GM21381 (cell line): ENCODE measurements around the gene CDKN1A.

Experiments
- ATAC-seq: cut with Tn5 transposase; IDR thresholded peaks from one replicate; pipeline ENCODE4 v1.9.1; 2021; ENCODE audit warnings: mild to moderate bottlenecking, moderate library complexity; ENCODE audit not compliant: unreplicated experiment

Gene CDKN1A

DNA sequence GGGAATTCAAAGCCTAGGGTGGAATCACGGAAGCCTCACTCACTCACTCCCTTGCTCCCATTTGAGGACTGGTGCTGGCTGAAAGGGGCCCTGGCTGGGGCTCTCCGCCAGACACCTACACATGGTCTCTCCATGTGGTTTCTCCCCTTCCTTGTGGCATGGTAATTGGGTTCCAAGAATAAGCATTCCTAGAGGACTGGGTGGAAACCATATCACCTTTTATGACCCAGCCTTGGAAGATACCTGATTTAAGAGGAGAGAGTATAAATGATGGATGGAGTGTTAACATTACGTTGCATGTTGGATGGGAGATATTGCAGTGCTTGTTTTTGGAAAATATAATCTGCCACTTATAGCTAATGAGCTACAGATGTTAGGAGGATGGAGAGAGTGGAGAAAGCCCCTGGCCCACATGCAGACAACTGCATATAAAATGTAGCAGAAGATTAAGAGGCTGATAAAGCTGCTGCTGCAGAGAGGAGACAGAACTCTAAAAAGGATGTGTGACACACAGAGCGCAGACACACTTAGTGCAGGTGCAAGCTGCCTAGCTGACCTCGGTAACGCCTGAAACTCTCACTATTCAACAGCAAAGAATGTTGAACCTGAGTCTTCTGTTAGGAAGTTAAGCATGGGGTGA lies 23.3 kb upstream of the CDKN1A start:
- ATAC-seq: no peak

DNA sequence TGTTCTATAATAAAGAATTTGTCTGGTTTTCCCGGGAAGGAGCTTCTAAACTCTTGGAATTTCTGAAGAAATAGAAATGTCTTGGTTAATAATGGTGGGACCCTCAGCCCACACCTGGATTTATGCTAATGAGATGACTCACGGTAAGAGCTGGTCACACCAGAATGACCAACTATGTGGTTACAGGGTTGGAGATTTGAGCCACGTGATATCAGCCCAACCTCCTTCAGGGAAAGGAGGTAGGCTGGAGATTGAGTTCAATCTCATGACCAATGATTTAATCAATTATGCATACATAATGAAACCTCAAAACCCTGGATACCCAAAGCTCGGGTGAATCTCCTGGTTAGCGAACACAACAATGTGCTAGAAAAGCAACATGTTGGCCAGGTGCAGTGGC lies 22.1 kb upstream of the CDKN1A start:
- no peak for ATAC-seq

DNA sequence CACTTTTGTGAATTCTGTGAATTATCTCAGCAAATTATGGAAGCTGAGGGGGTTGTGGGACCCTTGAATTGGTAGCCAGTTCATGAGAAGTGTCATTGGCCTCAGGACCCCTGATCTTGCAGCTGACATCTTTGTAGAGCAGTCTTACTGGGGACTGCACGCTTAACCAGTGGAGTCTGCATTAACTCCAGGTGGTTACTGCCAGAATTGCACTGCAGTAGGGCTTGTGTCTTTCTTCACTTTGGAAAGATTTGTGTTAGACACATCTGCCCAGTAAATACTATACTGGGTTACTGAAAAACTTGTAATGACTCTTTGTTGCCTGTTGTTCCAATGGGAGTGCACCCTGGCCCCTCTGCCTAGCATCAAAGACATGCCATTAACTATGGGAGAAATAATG lies 21.2 kb upstream of the CDKN1A start:
- ATAC-seq: no peak

DNA sequence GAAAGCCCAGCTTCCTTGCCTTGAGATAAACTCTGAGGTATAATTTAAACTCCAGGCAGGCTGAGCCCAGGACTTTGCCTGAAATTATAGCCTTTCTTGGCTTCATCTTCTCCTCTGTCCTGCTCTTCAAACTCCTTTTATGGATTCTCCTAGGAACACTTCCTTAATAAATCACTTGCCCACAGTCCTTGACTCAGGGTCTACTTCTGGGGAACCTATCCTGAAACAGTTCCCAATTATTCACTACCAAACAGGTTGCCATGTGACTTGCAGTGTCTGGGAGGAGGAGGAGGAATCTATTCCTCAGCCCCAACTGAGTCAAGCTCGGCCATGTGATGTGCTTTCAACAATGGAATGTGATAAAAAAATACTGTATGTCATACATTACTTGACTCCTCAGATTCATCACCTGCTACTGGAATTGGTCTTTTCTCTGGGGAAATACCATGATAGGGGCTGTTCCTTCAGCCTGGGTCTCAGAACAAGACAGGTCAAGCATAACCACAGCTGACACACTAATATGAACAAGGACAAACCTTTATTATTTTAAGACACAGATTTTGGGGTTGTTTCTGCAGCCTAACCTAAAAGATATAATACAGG lies 20.5 kb upstream of the CDKN1A start:
- ATAC-seq: no peak

DNA sequence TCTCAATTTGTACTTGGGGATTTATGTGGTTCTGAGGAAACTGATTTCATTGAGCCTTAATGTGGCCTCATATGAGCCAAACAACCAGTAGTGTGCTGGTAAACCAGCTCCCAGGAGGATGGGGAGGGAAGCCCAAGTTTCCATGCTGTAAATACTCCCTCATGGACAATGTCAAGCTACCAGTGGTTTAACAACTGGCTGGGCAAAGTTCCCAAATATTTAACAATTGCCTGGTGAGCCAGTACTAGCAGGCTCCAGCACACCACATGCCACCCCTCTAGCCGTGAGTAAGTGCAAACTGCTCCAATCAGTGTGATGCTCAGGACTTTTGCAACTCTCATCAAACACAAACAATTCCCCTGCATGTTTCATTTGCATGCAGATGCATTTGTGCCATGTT lies 19.2 kb upstream of the CDKN1A start:
- ATAC-seq: no peak

DNA sequence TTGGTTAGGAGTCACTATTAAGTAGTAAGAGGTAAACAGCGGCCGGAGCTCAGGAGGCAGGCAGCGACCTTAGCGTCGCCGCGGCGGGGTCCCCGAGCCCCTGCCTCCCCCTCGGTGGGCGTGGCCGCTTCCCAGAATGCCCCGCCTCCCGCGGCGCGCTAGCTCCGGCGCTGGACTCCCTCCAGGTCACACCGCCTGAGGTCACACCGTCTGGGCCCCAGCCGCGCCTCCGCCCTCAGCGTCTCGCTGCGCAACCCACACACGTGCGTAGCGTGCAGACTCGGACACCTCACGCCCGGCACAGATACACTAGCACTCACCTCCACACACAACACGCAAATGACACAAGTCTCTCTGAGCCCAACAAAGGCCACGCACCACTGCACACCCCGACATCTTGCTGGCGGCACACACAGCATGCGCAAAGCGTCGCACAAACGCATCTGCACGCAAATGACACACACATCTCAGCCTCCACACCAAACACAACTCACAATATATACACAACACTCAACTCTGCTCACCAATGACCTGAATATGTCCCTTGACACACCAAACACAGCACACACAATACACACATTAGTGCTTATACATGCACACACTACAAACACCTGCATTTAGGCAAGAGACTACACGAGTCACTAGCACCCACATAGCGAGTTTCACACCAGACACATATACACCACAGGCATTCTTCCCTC lies 17.6 kb upstream of the CDKN1A start:
- ATAC-seq: no peak

DNA sequence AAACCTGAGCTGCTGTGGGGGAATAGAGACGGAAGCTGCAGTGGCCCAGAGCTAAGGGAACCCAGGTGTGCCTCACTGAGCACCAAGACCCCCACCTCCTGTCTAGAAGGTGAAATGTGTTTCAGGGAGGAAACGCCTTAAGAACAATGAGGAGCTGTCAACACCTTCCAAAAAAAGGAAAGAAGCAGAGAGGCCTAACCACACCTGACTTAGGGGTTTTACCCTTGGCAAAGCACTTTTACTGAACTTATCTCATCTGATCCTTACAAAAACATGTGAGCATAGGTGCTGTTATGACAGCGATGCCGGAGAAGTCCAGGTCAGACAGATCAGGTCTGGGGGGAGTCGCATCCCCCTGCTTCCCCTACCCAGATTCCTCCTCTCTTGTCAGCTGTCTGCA lies 16.1 kb upstream of the CDKN1A start:
- no peak for ATAC-seq

DNA sequence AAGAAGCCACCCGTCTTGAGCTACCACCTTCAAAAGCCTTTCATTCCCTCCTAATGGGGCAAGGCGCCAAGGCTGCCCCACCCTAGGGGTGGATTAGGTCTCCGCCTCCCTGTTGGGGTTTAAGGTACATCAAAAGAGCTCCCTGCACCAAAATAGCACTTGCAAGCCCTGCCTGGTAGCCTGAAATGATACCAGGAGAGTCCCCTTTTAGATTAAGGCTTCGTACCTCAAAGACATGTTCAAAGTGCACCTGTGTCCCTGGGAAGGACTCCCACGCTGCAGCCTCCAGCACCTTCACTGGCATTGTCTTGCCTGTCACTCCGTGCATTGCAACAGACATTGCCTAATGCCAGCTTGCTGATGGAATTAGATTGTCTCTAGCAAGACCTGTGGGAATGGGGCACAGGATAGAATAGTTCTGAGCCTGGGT lies 15.7 kb upstream of the CDKN1A start:
- no peak for ATAC-seq

DNA sequence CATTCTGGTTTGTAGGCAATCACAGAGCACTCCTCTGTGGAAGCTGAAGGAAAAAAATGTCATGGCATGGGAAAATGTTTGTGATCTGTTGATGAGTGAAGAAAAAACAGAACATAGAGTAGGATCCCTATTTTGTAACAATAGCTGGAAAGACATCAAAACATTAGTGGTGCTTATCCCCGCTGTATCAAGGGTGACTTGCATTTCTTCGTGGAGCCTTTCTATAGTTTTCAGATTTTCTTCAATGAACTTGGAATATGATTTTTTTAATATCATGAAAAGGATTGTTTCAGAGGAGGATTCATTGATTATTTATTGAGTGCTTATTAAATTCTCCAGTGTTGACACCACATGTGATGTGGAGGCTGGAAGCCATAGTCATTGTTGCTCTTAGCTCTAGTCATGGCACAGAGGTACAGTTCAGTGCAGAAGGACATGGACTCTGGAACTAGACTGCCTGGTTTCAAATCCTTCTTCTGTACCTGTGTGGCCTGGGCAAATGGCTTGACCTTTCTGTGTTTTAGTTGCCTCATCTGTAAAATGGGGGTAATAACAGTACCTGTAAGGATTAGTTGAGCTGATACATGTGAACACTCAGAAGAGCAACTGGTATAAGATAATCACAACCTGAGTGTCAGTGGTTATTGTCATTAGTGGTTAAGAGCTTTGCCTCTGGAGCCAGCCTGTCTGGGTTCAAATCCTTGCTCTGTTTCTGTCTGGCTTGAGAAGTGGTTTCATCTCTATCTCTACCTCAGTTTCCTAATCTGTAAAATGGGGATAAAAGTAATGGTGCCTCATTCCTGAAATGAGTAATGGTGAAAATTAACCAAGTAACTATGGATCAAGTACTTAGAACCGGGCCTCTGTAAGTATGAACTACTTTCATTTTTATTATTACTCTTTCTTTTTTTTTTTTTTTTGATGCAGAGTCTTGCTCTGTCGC lies 14.7 kb upstream of the CDKN1A start:
- ATAC-seq: no peak

DNA sequence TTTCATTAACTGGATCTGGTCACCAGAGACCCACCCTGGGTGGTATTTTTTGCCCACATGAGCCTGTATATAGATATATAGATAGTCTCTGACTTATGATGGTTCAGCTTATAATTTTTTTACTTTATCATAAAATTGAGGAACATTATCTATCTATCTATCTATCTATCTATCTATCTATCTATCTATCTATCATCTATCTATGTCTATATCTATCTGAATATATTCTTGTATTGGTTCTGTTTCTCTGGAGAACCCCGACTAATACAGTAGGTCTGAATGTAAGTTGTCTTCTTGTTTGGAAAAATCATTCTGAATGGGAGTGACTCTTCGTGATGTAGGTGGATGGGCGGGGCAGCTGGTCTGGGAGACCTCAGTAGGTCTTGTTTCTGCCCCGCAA lies 13.3 kb upstream of the CDKN1A start:
- no peak for ATAC-seq

DNA sequence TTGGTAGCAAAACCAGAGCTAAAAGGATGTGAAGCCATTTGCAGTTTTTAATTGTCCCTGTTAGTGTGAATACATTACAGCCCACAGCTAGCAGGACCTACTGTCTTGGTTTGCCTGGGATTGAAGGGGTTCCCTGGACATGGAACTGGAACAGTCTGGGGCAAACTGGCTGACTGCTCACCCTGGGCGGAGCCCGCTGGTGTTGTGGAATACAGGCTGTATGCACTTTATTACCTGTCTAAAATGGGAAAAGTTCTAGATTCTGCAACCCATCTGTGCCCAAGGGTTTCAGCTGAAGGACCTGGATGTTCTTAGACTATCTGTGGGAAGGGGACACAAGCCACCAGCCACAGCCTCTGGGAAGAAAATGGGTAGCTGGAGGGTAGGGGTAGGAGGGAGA lies 12.2 kb upstream of the CDKN1A start:
- no peak for ATAC-seq

DNA sequence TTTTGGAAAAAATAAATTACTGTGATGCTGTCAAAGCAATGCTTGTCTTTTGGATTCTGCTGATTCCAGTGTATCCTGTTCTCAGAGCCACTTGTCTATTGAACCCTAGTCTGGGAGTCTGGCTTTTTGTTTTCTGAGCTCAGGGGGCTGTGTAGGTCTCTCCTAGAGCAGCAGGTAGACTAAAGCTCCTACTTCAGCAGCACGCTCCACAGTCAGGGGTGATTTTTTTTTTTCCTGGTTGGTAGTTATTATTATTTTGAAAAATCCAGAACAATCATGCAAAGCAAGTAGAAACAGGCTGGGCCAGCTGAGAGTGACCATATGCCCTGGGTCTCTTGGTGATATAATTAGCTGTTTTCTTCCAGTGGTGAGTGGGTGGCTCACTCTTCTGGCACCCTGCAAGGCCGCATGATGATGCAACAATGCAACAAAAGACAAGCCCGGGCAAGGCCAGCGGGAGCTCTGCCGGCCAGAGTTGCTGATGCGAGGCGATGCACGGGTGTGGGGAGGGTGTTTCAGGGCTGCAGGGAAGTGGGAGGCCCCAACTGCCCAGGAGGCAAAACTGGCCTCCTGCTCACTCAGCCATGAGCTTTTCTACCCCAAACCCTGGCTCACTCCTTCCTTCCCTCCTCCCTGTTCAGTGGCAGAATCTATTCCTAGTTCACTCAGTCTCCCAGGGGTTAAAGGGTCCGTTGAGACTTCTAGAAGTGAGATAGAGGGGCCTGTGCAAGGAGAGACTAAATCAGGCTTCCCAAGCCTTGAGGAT lies 11.5 kb upstream of the CDKN1A start:
- peak; percentile 78 for ATAC-seq

DNA sequence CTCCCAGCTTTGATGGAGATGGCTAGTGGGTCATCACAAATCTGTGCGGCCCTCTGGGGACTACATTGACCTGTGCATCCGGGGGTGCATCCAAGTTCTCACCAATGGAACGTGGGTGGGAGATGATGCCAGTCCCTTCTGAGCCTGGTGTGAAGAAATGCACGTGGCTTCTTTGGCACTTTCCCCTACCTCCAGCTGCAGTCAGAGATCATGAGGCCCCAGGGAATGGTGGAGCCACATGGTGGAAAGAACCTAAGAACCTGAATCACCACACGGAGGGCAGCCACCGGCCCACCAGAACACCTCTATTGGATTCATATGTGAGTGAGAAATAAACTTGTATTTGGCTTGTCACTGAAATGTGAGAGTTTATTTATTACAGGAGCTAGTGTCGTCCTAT lies 9.9 kb upstream of the CDKN1A start:
- ATAC-seq: no peak

DNA sequence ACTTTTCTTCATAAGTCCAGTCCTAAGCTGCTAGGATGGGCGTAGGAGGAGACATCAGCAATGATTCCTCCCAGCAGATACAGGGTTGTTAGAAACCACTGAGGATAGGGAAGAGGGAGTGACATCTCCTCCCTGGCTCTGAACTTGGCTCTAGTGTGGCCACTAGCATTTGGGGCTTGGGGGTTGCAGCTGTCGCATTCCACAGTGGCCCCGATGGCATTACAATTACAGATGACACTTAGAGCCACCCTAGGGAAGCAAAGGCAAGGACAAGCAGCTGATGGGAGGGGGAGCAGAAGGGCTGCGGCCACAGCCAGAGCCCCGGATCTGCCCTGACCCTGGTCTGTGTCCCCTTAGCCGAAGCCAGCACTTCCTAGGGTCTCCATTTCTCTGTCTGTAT lies 9.5 kb upstream of the CDKN1A start:
- ATAC-seq: no peak

DNA sequence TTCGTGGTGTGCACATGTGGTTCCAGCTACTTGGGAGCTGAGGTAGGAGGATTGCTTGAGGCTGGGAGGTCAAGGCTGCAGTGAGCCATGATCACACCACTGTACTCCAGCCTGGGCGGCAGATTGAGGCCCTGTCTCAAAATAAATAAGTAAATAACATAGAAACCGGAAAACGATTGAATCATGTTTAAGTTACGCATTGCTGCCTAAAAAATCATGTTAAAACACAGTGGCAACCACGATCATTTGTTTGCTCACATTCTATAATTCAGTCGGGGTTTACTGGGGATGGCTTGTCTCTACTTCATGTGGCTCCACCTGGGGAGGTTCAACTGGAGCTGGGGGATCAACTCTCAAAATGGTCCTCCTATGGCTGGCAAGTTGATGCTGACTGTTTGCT lies 8.2 kb upstream of the CDKN1A start:
- no peak for ATAC-seq

DNA sequence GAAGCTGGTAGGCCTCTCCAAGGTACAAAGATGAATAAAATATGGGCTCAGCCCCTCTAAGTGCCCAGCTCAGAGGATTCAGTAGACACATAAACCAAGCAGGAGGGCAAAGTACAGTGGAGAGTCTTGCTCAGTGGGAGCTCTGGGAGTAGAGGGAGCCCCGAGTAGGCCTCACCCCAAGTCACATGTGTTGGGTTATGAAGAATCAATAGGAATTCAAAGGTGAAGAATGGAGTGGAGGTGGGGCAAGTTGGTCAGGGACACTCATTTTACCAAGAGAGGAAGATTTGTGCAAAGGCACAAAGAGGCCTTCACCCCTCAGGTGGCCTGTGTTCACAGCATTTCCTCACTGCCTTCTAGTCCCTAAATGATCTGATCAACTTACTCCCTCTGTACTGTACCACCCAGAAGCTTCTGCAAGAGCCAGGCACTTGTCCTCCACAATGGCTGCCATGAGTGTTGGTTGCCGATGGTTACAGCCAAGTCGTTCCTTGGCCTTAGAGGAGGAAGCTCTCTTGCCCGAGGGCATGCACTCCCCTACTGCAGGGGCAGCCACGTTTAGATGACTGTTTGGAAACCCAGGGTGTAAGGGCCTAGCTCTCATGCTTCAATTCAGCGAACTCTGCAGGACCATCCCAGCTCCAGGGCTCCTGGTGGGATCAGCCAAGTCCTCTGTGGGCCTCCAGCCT lies 6.7 kb upstream of the CDKN1A start:
- ATAC-seq: no peak

DNA sequence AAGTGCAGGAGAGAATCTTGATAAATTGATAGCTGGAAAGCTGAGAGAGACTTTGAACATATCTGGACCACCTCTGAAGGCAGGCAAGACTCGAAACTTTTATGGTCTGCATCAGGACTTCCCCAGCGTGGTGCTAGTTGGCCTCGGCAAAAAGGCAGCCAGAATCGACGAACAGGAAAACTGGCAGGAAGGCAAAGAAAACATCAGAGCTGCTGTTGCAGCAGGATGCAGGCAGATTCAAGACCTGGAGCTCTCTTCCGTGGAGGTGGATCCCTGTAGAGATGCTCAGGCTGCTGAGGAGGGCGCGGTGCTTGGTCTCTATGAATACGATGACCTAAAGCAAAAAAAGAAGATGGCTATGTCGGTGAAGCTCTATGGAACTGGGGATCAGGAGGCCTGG lies 4.6 kb upstream of the CDKN1A start:
- ATAC-seq: no peak

DNA sequence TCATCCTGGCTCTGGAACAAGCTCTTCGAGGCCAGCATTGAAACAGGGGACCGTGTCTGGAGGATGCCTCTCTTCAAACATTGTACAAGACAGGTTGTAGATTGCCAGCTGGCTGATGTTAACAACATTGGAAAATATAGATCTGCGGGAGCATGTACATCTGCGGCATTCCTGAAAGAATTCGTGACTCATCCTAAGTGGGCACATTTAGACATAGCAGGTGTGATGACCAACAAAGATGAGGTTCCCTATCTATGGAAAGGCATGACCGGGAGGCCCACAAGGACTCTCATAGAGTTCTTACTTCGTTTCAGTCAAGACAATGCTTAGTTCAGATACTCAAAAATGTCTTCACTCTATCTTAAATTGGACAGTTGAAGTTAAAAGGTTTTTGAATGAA lies 3.6 kb upstream of the CDKN1A start:
- ATAC-seq: no peak

DNA sequence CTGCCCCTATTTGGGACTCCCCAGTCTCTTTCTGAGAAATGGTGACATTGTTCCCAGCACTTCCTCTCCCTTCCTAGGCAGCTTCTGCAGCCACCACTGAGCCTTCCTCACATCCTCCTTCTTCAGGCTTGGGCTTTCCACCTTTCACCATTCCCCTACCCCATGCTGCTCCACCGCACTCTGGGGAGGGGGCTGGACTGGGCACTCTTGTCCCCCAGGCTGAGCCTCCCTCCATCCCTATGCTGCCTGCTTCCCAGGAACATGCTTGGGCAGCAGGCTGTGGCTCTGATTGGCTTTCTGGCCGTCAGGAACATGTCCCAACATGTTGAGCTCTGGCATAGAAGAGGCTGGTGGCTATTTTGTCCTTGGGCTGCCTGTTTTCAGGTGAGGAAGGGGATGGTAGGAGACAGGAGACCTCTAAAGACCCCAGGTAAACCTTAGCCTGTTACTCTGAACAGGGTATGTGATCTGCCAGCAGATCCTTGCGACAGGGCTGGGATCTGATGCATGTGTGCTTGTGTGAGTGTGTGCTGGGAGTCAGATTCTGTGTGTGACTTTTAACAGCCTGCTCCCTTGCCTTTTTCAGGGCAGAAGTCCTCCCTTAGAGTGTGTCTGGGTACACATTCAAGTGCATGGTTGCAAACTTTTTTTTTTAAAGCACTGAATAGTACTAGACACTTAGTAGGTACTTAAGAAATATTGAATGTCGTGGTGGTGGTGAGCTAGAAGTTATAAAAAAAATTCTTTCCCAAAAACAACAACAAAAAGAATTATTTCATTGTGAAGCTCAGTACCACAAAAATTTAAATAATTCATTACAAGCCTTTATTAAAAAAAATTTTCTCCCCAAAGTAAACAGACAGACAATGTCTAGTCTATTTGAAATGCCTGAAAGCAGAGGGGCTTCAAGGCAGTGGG lies 2.1 kb upstream of the CDKN1A start:
- no peak for ATAC-seq
